ENCODE results near the gene PIGL. TPM values are rescaled to one million over a fixed set of nuclear protein-coding genes. Genes with fewer than 3 reads are reported as not detected.
A peak's percentile ranks its signal among the peaks of the same experiment; 100 is the strongest.
"Not testable (repeated sequence)": the region's sequence is repeated elsewhere in the genome, so short reads cannot be mapped to it uniquely, and the experiment has no call there.

PIGL gene
- polyA plus RNA-seq, 1 donor: 49.0 TPM

- Histone ChIP-seq H3K27ac (ENCODE audit: low read length) (peak overlapping the region; percentile 85), H3K36me3 (ENCODE audit: control insufficient read depth, insufficient read depth, low read length) (no peaks in the 10 kb centered on the region), H3K4me3 (ENCODE audit: low read length) (no peak overlapping the region), H3K27me3 (ENCODE audit: control insufficient read depth, insufficient read depth, low read length) (no peaks in the 10 kb centered on the region), H3K4me1 (ENCODE audit: control insufficient read depth, insufficient read depth, low read length) (peaks cover 44% of the 10 kb centered on the region), H3K9me3 (ENCODE audit: control insufficient read depth, low read depth, low read length) (no peaks in the 10 kb centered on the region)
- no peak for DNase-seq
- WGBS (ENCODE audit: insufficient coverage, low lambda C conversion rate): 40% methylated on average over 1 of the region's 10 CpGs
Observed at GRCh38 chr17:16286947-16287562, 70.0 kb downstream of the PIGL start.

- H3K27ac ChIP-seq (ENCODE audit: low read length): peak overlapping the region; percentile 85
- no peaks in the 10 kb centered on the region for H3K27me3 ChIP-seq (ENCODE audit: control insufficient read depth, insufficient read depth, low read length)
- H3K36me3 ChIP-seq (ENCODE audit: control insufficient read depth, insufficient read depth, low read length): no peaks in the 10 kb centered on the region
- peaks cover 44% of the 10 kb centered on the region for H3K4me1 ChIP-seq (ENCODE audit: control insufficient read depth, insufficient read depth, low read length)
- peak; percentile 67 to 82 for DNase-seq
- no peak overlapping the region for H3K4me3 ChIP-seq (ENCODE audit: low read length)
- no peaks in the 10 kb centered on the region for H3K9me3 ChIP-seq (ENCODE audit: control insufficient read depth, low read depth, low read length)
- 40% methylated on average over 1 of the region's 6 CpGs for WGBS (ENCODE audit: insufficient coverage, low lambda C conversion rate)
Observed at GRCh38 chr17:16287563-16288027, 70.6 kb downstream of the PIGL start.

DNA sequence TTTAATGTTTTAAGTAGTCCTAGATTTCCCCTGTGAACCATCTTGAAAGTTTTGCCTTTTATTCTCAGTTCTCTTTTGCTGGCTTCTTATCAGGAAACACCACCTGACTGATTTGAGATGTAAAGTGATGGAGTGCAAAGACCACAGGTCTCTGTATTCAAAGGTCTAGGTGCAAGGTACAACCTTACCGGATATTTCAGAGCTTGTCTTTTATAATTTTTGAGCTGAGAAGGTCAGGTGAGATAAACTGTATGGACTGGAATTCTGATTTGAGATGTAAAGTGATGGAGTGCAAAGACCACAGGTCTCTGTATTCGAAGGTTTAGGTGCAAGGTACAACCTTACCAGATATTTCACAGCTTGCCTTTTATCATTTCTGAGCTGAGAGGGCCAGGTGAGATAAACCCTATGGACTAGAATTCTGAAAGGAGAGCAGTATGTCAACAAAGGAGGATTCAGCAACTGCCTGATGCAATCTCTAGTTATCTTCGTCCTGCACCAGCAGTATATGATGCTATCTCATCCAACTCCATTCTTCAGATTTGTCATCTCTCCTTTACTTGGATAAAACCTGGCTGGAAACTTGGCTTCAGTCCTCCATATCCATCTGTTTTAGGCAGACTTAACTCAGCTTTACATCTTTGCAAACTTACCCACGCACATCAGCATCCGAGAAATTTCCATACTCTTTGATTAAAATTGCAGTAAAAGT lies 72.0 kb downstream of the PIGL start:
- Histone ChIP-seq H3K9me3 (ENCODE audit: control insufficient read depth, low read depth, low read length) (no peaks in the 10 kb centered on the region), H3K27me3 (ENCODE audit: control insufficient read depth, insufficient read depth, low read length) (no peaks in the 10 kb centered on the region), H3K27ac (ENCODE audit: low read length) (peak overlapping the region; percentile 85), H3K36me3 (ENCODE audit: control insufficient read depth, insufficient read depth, low read length) (no peaks in the 10 kb centered on the region), H3K4me3 (ENCODE audit: low read length) (no peak overlapping the region), H3K4me1 (ENCODE audit: control insufficient read depth, insufficient read depth, low read length) (peaks cover 54% of the 10 kb centered on the region)
- 27% methylated on average over 2 of the region's 5 CpGs for WGBS (ENCODE audit: insufficient coverage, low lambda C conversion rate)
- peak; percentile 76 to 92 for DNase-seq

GRCh38 chr17:16293931-16294330 lies 76.9 kb downstream of the PIGL start:
- H3K9me3 ChIP-seq (ENCODE audit: control insufficient read depth, low read depth, low read length): no peaks in the 10 kb centered on the region
- DNase-seq: peak; percentile 78 to 93
- no peaks in the 10 kb centered on the region for H3K36me3 ChIP-seq (ENCODE audit: control insufficient read depth, insufficient read depth, low read length)
- H3K4me3 ChIP-seq (ENCODE audit: low read length): no peak overlapping the region
- no CpG with 5 or more reads among the region's 3 CpGs for WGBS (ENCODE audit: insufficient coverage, low lambda C conversion rate)
- H3K27me3 ChIP-seq (ENCODE audit: control insufficient read depth, insufficient read depth, low read length): no peaks in the 10 kb centered on the region
- H3K27ac ChIP-seq (ENCODE audit: low read length): peak overlapping the region; percentile 90
- H3K4me1 ChIP-seq (ENCODE audit: control insufficient read depth, insufficient read depth, low read length): peaks cover 51% of the 10 kb centered on the region

DNA sequence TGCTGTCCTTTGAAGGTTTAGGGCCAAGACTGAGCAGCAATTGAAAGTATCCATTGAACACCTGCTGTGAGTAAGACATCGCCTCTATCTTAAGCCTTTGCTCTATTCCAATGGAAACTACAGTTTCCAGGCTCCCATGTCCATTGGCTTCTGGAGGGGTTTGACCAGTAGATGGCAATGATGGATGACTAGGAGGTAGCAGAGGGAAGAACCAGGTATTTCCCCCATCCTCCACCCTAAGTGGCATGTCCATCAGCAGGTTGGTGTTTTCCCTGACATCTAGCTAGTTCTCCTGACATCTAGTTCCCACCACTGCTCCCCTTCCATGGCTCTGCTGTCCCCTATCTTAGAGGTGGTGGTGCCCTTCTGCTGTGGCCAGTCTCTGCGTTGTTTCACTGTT lies 77.5 kb downstream of the PIGL start:
- Histone ChIP-seq H3K27me3 (ENCODE audit: control insufficient read depth, insufficient read depth, low read length) (no peaks in the 10 kb centered on the region), H3K4me1 (ENCODE audit: control insufficient read depth, insufficient read depth, low read length) (peaks cover 52% of the 10 kb centered on the region), H3K27ac (ENCODE audit: low read length) (peak overlapping the region; percentile 90), H3K9me3 (ENCODE audit: control insufficient read depth, low read depth, low read length) (no peaks in the 10 kb centered on the region), H3K4me3 (ENCODE audit: low read length) (no peak overlapping the region), H3K36me3 (ENCODE audit: control insufficient read depth, insufficient read depth, low read length) (no peaks in the 10 kb centered on the region)
- WGBS (ENCODE audit: insufficient coverage, low lambda C conversion rate): no CpG with 5 or more reads among the region's 2 CpGs
- peak in 1 of 2 donors; percentile 53 for DNase-seq

DNA sequence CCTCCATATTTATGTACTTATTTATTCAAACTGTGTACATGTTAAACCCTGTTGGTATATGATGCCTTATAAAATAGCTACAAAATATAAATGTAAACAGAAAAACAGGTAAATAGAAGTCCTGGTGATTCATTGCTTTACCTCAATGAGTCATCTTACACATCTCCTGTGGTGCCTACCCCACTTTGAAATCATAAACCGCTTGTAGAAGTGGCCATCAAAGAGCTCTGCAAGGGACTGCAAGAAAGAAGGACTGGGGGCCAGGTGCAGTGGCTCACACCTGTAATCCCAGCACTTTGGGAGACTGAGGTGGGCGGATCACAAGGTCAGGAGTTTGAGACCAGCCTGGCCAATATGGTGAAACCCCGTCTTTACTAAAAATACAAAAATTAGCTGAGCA lies 79.1 kb downstream of the PIGL start:
- WGBS (ENCODE audit: insufficient coverage, low lambda C conversion rate): no CpG with 5 or more reads among the region's 3 CpGs
- not testable (repeated sequence) for H3K4me3 ChIP-seq (ENCODE audit: low read length); DNase-seq; H3K27me3 ChIP-seq (ENCODE audit: control insufficient read depth, insufficient read depth, low read length); H3K36me3 ChIP-seq (ENCODE audit: control insufficient read depth, insufficient read depth, low read length); H3K9me3 ChIP-seq (ENCODE audit: control insufficient read depth, low read depth, low read length)
- H3K4me1 ChIP-seq (ENCODE audit: control insufficient read depth, insufficient read depth, low read length): peaks cover 57% of the 10 kb centered on the region
- H3K27ac ChIP-seq (ENCODE audit: low read length): peak overlapping the region; percentile 98

- Histone ChIP-seq H3K36me3 (ENCODE audit: control insufficient read depth, insufficient read depth, low read length) (peaks cover 4% of the 10 kb centered on the region), H3K27me3 (ENCODE audit: control insufficient read depth, insufficient read depth, low read length) (no peaks in the 10 kb centered on the region), H3K9me3 (ENCODE audit: control insufficient read depth, low read depth, low read length) (no peaks in the 10 kb centered on the region), H3K4me1 (ENCODE audit: control insufficient read depth, insufficient read depth, low read length) (peaks cover 57% of the 10 kb centered on the region), H3K4me3 (ENCODE audit: low read length) (no peak overlapping the region), H3K27ac (ENCODE audit: low read length) (peak overlapping the region; percentile 98)
- 10% methylated on average over 2 of the region's 11 CpGs for WGBS (ENCODE audit: insufficient coverage, low lambda C conversion rate)
- peak; percentile 88 to 95 for DNase-seq
Observed at GRCh38 chr17:16297367-16298139, 80.5 kb downstream of the PIGL start.

DNA sequence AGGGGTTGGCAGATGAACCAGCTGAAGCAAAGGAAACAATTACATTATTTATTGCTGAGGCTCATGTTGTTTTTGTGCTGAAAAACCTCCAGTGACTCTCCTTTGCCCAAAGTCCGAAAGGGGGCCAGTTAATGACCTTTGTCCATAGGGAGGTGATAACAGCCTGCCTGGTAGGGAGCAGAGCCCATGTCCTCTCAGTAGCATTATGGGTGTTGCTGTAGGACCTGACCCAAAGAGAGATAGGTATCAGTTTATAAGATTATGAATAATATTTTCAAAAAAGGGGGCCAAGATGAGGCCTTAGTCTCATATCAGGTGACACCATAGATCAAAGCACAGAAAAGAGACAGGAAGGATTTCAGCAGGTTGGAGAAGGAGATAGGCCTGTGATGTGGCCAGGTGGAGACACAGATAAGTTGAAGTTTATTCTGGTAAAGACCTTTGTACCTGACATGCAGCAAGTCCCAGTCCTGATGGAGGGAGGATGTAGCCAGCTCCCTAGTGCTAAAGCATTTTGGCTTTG lies 81.2 kb downstream of the PIGL start:
- no peaks in the 10 kb centered on the region for H3K27me3 ChIP-seq (ENCODE audit: control insufficient read depth, insufficient read depth, low read length)
- peak; percentile 71 to 90 for DNase-seq
- H3K4me1 ChIP-seq (ENCODE audit: control insufficient read depth, insufficient read depth, low read length): peaks cover 51% of the 10 kb centered on the region
- H3K27ac ChIP-seq (ENCODE audit: low read length): peak overlapping the region; percentile 98
- H3K4me3 ChIP-seq (ENCODE audit: low read length): no peak overlapping the region
- WGBS (ENCODE audit: insufficient coverage, low lambda C conversion rate): no CpG with 5 or more reads among the region's 1 CpG
- H3K36me3 ChIP-seq (ENCODE audit: control insufficient read depth, insufficient read depth, low read length): peaks cover 4% of the 10 kb centered on the region
- H3K9me3 ChIP-seq (ENCODE audit: control insufficient read depth, low read depth, low read length): no peaks in the 10 kb centered on the region

- Histone ChIP-seq H3K4me3 (ENCODE audit: low read length) (no peak overlapping the region), H3K27ac (ENCODE audit: low read length) (peak overlapping the region; percentile 98), H3K4me1 (ENCODE audit: control insufficient read depth, insufficient read depth, low read length) (peaks cover 39% of the 10 kb centered on the region), H3K9me3 (ENCODE audit: control insufficient read depth, low read depth, low read length) (no peaks in the 10 kb centered on the region), H3K36me3 (ENCODE audit: control insufficient read depth, insufficient read depth, low read length) (peaks cover 4% of the 10 kb centered on the region), H3K27me3 (ENCODE audit: control insufficient read depth, insufficient read depth, low read length) (no peaks in the 10 kb centered on the region)
- DNase-seq: no peak
- WGBS (ENCODE audit: insufficient coverage, low lambda C conversion rate): 86% methylated on average over 1 of the region's 3 CpGs
Observed at GRCh38 chr17:16300554-16300953, 83.5 kb downstream of the PIGL start.
